MCF 10A (cell line): Measurements from ENCODE around the gene PRKAA2. TPM values are rescaled to one million over a fixed set of nuclear protein-coding genes. Genes with fewer than 3 reads are reported as not detected.

Experiments used
- BruUV-seq: library from RNA; stranded (reverse); fragments of 400-500 nt; replicated peaks from 2 replicates; lab custom pipeline; 2021; lab: Mats Ljungman, UMichigan
- CTCF ChIA-PET: fragments of 300-600 bp; sonication (Branson Sonifier 250); formaldehyde crosslinking; extraction: SDS; loops from one replicate; lab custom pipeline; 2021; ENCODE audit warnings: antibody characterized with exemption, inconsistent platforms; lab: Yijun Ruan, JAX
- POLR2A ChIA-PET: fragments of 300-600, 350-650 bp; sonication (Branson Sonifier 250); formaldehyde crosslinking; extraction: SDS; loops from one replicate; lab custom pipeline; 2020; ENCODE audit warnings: antibody characterized with exemption, inconsistent platforms; lab: Yijun Ruan, JAX
- DNase-seq: peaks from one replicate; pipeline ENCODE4 v3.0.0-alpha.2; 2018; ENCODE audit not compliant: unreplicated experiment
- H3K27ac Mint-ChIP-seq: one replicate; pipeline ENCODE4 v1.8.0; 2022; ENCODE audit warnings: mild to moderate bottlenecking, low read depth, mixed read lengths; ENCODE audit not compliant: unreplicated experiment
- H3K27me3 Mint-ChIP-seq: one replicate; pipeline ENCODE4 v1.8.0; 2022; ENCODE audit warnings: mixed read lengths; ENCODE audit not compliant: insufficient read depth, unreplicated experiment
- H3K36me3 Mint-ChIP-seq: one replicate; pipeline ENCODE4 v1.8.0; 2022; ENCODE audit warnings: mild to moderate bottlenecking, moderate library complexity, mixed read lengths; ENCODE audit not compliant: insufficient read depth, unreplicated experiment
- H3K4me1 Mint-ChIP-seq: one replicate; pipeline ENCODE4 v1.8.0; 2022; ENCODE audit warnings: mixed read lengths; ENCODE audit not compliant: insufficient read depth, unreplicated experiment
- H3K4me3 Mint-ChIP-seq: one replicate; pipeline ENCODE4 v1.8.0; 2022; ENCODE audit warnings: mild to moderate bottlenecking, moderate library complexity, mixed read lengths; ENCODE audit not compliant: unreplicated experiment
- H3K9me3 Mint-ChIP-seq: one replicate; pipeline ENCODE4 v1.8.0; 2022; ENCODE audit warnings: mixed read lengths; ENCODE audit not compliant: unreplicated experiment
- CTCF ChIP-seq: fragments of 200-600 bp; IDR thresholded peaks from one replicate; pipeline ENCODE4 v1.8.0; 2022; ENCODE audit warnings: antibody characterized with exemption, mild to moderate bottlenecking; ENCODE audit not compliant: unreplicated experiment
- intact Hi-C: fragments of 100-400 bp; cut with micrococcal nuclease; formaldehyde crosslinking; loops from 2 replicates; pipeline ENCODE4 v1.14.1; 2022
- total RNA-seq: library from RNA; stranded (reverse); gene quantifications from 2 replicates; pipeline ENCODE4 v1.2.3, GENCODE V29; 2022

PRKAA2 gene
- total RNA-seq, 1 experiment from 2014 or later: 0.72 TPM

GRCh38 chr1:56625819-56626440, 19.2 kb upstream of the PRKAA2 start:
- Mint-ChIP-seq H3K27me3 (no peaks in the 10 kb centered on the region), H3K27ac (no peak overlapping the region), H3K9me3 (no peaks in the 10 kb centered on the region), H3K36me3 (no peaks in the 10 kb centered on the region), H3K4me3 (no peak overlapping the region), H3K4me1 (no peaks in the 10 kb centered on the region)
- ChIA-PET POLR2A (no interaction called here), CTCF (interaction anchor here (0.8 kb wide), 1 partner anchor 20 kb away, joined by 3 read pairs; no protein-coding TSS in a partner anchor)
- no TSS peak for BruUV-seq
- intact Hi-C loops: no loop called here
- no peak for TF ChIP-seq CTCF
- no peak for DNase-seq

- Mint-ChIP-seq H3K4me3 (no peak overlapping the region), H3K27me3 (no peaks in the 10 kb centered on the region), H3K36me3 (no peaks in the 10 kb centered on the region), H3K9me3 (no peaks in the 10 kb centered on the region), H3K27ac (no peak overlapping the region), H3K4me1 (no peaks in the 10 kb centered on the region)
- CTCF ChIA-PET: interaction anchor here (0.6 kb wide), 1 partner anchor 878 kb away, joined by 3 read pairs; no protein-coding TSS in a partner anchor
- intact Hi-C loops: no loop called here
- no peak for DNase-seq
- no TSS peak for BruUV-seq
- POLR2A ChIA-PET: no interaction called here
- TF ChIP-seq CTCF: no peak
Observed at GRCh38 chr1:56626546-56626945, 18.6 kb upstream of the PRKAA2 start.

GRCh38 chr1:56627019-56627635, 18.0 kb upstream of the PRKAA2 start:
- no TSS peak for BruUV-seq

More at GRCh38 chr1:56627019-56627635, 18.0 kb upstream of the PRKAA2 start:
- CTCF ChIA-PET: interaction anchor here (0.6 kb wide), 2 partner anchors 878 to 1052 kb away, joined by 3 read pairs; no protein-coding TSS in a partner anchor
- no peaks in the 10 kb centered on the region for H3K36me3 Mint-ChIP-seq
- H3K27me3 Mint-ChIP-seq: no peaks in the 10 kb centered on the region
- H3K4me3 Mint-ChIP-seq: no peak overlapping the region
- POLR2A ChIA-PET: interaction anchor here (0.5 kb wide), 1 partner anchor 17 kb away, joined by 4 read pairs; no protein-coding TSS in a partner anchor
- intact Hi-C loops: no loop called here
- H3K9me3 Mint-ChIP-seq: no peaks in the 10 kb centered on the region
- H3K4me1 Mint-ChIP-seq: no peaks in the 10 kb centered on the region
- DNase-seq: no peak
- no peak for TF ChIP-seq CTCF
- H3K27ac Mint-ChIP-seq: no peak overlapping the region
